ENCODE data around the gene SERPINB6.
A peak's percentile ranks its signal among the peaks of the same experiment; 100 is the strongest.
"Not testable (repeated sequence)": the region's sequence is repeated elsewhere in the genome, so short reads cannot be mapped to it uniquely, and the experiment has no call there.

Gene SERPINB6

DNA sequence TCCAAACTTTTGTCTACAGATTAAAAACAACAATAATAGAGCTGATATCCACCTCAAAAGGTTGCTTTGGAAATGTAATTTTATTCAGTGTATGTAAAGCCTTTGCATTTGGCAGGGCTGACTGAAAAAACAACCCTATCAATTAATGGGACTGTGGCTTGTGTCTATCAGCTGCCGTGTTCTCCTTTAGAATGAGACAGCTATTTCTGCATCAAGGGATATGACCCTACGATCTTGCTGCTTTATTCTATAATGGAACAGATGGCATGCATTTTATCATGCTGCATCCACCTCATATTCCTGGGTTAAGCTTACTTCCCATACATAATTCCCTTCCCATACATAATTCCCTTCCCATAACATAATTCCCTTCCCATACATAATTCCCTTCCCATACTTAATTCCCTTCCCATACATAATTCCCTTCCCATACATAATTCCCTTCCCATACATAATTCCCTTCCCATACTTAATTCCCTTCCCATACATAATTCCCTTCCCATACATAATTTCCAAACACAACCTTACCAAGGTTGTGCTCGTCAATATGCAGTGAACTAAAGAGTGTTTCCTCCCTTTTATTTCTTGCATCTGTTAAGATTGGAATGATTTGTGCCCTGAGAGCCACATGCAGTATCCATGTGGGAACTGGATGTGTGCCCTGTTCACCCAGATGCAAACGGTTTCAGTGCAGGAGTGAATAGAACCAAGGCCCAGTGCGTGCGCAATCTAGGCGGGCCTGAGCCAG lies 26.8 kb downstream of the SERPINB6 start:
- peak overlapping the region; percentile 2; the same call in 1 of the 2 replicates for H3K4me2 ChIP-seq (ENCODE audit: low read length)

DNA sequence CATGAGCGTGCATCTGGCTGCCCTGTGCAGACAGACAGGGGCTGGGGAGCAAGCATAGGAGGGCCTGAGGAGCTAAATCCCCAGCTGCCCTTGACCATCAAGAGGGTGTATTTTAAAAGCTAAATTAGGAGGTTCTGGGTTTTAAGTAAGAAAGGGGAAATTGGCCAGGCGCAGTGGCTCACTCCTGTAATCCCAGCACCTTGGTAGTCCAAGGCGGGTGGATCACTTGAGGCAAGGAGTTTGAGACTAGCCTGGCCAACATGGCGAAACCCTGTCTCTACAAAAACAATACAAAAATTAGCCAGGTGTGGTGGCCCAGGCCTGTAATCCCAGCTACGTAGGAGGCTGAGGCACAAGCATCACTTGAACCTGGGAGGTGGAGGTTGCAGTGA lies 27.8 kb downstream of the SERPINB6 start:
- H3K9me3 ChIP-seq (ENCODE audit: low read length): no peaks in the 10 kb centered on the region
- H3F3A ChIP-seq (ENCODE audit: insufficient read depth, low read length): peaks cover 3% of the 10 kb centered on the region; the same call in 1 of the 2 replicates
- H3K9me2 ChIP-seq (ENCODE audit: low read depth, low read length): no peaks in the 10 kb centered on the region
- H3K27me3 ChIP-seq (ENCODE audit: insufficient read depth, low read length): no peaks in the 10 kb centered on the region
- no peaks in the 10 kb centered on the region for H4K20me1 ChIP-seq (ENCODE audit: insufficient read depth, low read length)
- no peaks in the 10 kb centered on the region; the same call in 1 of the 2 replicates for H3K36me3 ChIP-seq (ENCODE audit: insufficient read depth, low read length)
- peak overlapping the region; percentile 62 for H3K9ac ChIP-seq (ENCODE audit: low read length)
- H3K4me1 ChIP-seq (ENCODE audit: insufficient read depth, low read length, severe bottlenecking): peaks cover 71% of the 10 kb centered on the region
- H3K79me2 ChIP-seq (ENCODE audit: insufficient read depth, low read length): no peaks in the 10 kb centered on the region
- H3K4me2 ChIP-seq (ENCODE audit: low read length): peak overlapping the region; percentile 73
- peak overlapping the region; percentile 97 for H3K27ac ChIP-seq (ENCODE audit: low read depth, low read length, poor library complexity, severe bottlenecking)
- peak overlapping the region; percentile 34; the same call in 1 of the 2 replicates for H2AFZ ChIP-seq (ENCODE audit: low read length)
- H3K4me3 ChIP-seq (ENCODE audit: low read depth, low read length, poor library complexity, severe bottlenecking): peak overlapping the region; percentile 40
- TF ChIP-seq, protein P1, sequence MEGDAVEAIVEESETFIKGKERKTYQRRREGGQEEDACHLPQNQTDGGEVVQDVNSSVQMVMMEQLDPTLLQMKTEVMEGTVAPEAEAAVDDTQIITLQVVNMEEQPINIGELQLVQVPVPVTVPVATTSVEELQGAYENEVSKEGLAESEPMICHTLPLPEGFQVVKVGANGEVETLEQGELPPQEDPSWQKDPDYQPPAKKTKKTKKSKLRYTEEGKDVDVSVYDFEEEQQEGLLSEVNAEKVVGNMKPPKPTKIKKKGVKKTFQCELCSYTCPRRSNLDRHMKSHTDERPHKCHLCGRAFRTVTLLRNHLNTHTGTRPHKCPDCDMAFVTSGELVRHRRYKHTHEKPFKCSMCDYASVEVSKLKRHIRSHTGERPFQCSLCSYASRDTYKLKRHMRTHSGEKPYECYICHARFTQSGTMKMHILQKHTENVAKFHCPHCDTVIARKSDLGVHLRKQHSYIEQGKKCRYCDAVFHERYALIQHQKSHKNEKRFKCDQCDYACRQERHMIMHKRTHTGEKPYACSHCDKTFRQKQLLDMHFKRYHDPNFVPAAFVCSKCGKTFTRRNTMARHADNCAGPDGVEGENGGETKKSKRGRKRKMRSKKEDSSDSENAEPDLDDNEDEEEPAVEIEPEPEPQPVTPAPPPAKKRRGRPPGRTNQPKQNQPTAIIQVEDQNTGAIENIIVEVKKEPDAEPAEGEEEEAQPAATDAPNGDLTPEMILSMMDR (IDR thresholded peaks at IDR 0.05; ENCODE audit: low read length): no peak
- no peak for TF ChIP-seq EZH2 (IDR thresholded peaks at IDR 0.05; ENCODE audit: borderline replicate concordance, low read length)

More for the DNA sequence above, 26.8 kb downstream of the SERPINB6 start:
- Histone ChIP-seq H3K9me2 (ENCODE audit: low read depth, low read length) (no peaks in the 10 kb centered on the region), H3K4me1 (ENCODE audit: insufficient read depth, low read length, severe bottlenecking) (peaks cover 67% of the 10 kb centered on the region), H3K36me3 (ENCODE audit: insufficient read depth, low read length) (no peaks in the 10 kb centered on the region; the same call in 1 of the 2 replicates), H3K79me2 (ENCODE audit: insufficient read depth, low read length) (no peaks in the 10 kb centered on the region), H3K27me3 (ENCODE audit: insufficient read depth, low read length) (no peaks in the 10 kb centered on the region), H4K20me1 (ENCODE audit: insufficient read depth, low read length) (no peaks in the 10 kb centered on the region), H3K9ac (ENCODE audit: low read length) (no peak overlapping the region), H3K4me3 (ENCODE audit: low read depth, low read length, poor library complexity, severe bottlenecking) (no peak overlapping the region), H2AFZ (ENCODE audit: low read length) (no peak overlapping the region), H3K9me3 (ENCODE audit: low read length) (no peaks in the 10 kb centered on the region), H3K27ac (ENCODE audit: low read depth, low read length, poor library complexity, severe bottlenecking) (peak overlapping the region; percentile 97), H3F3A (ENCODE audit: insufficient read depth, low read length) (peaks cover 3% of the 10 kb centered on the region; the same call in 1 of the 2 replicates)
- TF ChIP-seq, protein P1 (IDR thresholded peaks at IDR 0.05; ENCODE audit: low read length): no peak
- TF ChIP-seq EZH2 (IDR thresholded peaks at IDR 0.05; ENCODE audit: borderline replicate concordance, low read length): no peak

DNA sequence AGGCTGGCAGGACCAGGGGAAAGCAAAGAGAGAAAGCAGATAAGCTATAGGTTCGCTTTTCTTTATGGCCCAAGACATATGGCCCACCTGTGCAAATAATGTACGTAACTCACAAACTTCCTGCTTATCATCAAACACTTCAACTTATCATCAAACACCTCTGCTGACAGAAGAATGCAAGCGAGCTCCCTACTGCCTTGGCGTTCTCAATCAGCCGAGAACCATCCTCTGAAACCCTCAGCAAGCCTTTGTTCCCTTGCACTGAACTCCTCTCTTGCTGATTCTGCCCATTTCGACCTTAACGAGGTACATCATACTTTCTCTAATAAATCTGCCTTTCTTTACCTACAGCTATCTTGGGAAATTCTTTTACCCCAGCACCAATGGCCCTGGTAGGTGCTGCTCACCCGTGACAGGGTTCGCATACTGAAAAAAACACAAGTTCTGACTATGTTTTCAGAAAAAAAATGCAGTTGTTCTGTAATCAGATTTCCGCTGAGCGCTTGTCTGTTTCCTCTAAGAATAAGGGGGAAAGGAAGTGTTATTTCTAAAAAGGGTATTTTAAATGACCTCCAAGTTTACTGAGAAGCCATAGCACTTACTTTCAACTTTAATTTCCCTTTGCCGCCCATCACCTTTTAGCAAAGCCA lies 28.3 kb downstream of the SERPINB6 start:
- Histone ChIP-seq H3K4me2 (ENCODE audit: low read length) (peak overlapping the region; percentile 73), H4K20me1 (ENCODE audit: insufficient read depth, low read length) (no peaks in the 10 kb centered on the region), H3K9me2 (ENCODE audit: low read depth, low read length) (no peaks in the 10 kb centered on the region), H3K4me1 (ENCODE audit: insufficient read depth, low read length, severe bottlenecking) (peaks cover 71% of the 10 kb centered on the region), H3K27ac (ENCODE audit: low read depth, low read length, poor library complexity, severe bottlenecking) (peak overlapping the region; percentile 97), H3K9me3 (ENCODE audit: low read length) (no peaks in the 10 kb centered on the region), H3K9ac (ENCODE audit: low read length) (peak overlapping the region; percentile 62), H3K79me2 (ENCODE audit: insufficient read depth, low read length) (no peaks in the 10 kb centered on the region), H2AFZ (ENCODE audit: low read length) (peak overlapping the region; percentile 34), H3K27me3 (ENCODE audit: insufficient read depth, low read length) (no peaks in the 10 kb centered on the region), H3K36me3 (ENCODE audit: insufficient read depth, low read length) (no peaks in the 10 kb centered on the region; the same call in 1 of the 2 replicates), H3K4me3 (ENCODE audit: low read depth, low read length, poor library complexity, severe bottlenecking) (peak overlapping the region; percentile 40), H3F3A (ENCODE audit: insufficient read depth, low read length) (peaks cover 3% of the 10 kb centered on the region; the same call in 1 of the 2 replicates)
- TF ChIP-seq, protein P1 (IDR thresholded peaks at IDR 0.05; ENCODE audit: low read length): no peak
- TF ChIP-seq EZH2 (IDR thresholded peaks at IDR 0.05; ENCODE audit: borderline replicate concordance, low read length): no peak

DNA sequence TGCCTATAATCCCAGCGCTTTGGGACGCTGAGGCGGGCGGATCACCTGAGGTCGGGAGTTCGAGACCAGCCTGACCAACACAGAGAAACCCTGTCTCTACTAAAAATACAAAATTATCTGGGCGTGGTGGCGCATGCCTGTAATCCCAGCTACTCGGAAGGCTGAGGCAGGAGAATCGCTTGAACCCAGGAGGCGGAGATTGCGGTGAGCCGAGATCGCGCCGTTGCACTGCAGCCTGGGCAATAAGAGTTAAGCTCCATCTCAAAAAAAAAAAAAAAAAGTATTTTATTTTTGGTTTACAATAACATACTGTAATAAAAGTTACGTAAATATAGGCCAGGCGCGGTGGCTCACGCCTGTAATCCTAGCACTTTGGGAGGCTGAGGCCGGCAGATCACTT lies 29.3 kb downstream of the SERPINB6 start:
- not testable (repeated sequence) for H2AFZ ChIP-seq (ENCODE audit: low read length)

More for the DNA sequence above, 29.3 kb downstream of the SERPINB6 start:
- H3F3A ChIP-seq (ENCODE audit: insufficient read depth, low read length); H3K9me3 ChIP-seq (ENCODE audit: low read length); H3K79me2 ChIP-seq (ENCODE audit: insufficient read depth, low read length); H3K9ac ChIP-seq (ENCODE audit: low read length); H3K36me3 ChIP-seq (ENCODE audit: insufficient read depth, low read length); H3K27me3 ChIP-seq (ENCODE audit: insufficient read depth, low read length); H4K20me1 ChIP-seq (ENCODE audit: insufficient read depth, low read length); H3K4me3 ChIP-seq (ENCODE audit: low read depth, low read length, poor library complexity, severe bottlenecking); H3K9me2 ChIP-seq (ENCODE audit: low read depth, low read length): not testable (repeated sequence)
- H3K4me1 ChIP-seq (ENCODE audit: insufficient read depth, low read length, severe bottlenecking): peaks cover 64% of the 10 kb centered on the region
- H3K4me2 ChIP-seq (ENCODE audit: low read length): peak overlapping the region; percentile 73; the same call in 1 of the 2 replicates
- peak overlapping the region; percentile 97 for H3K27ac ChIP-seq (ENCODE audit: low read depth, low read length, poor library complexity, severe bottlenecking)
